ENCODE measurements around the gene TTC16.
"Not testable (repeated sequence)": the region's sequence is repeated elsewhere in the genome, so short reads cannot be mapped to it uniquely, and the experiment has no call there.

TTC16 gene

GRCh38 chr9:127746959-127747569 is 31.2 kb downstream of the TTC16 start:
- no peak for DNase-seq

- DNase-seq: no peak
Measured at GRCh38 chr9:127749090-127749787, 33.4 kb downstream of the TTC16 start.

- no peak for DNase-seq
Measured at GRCh38 chr9:127751269-127752054, 35.6 kb downstream of the TTC16 start.

- DNase-seq: no peak
Measured at GRCh38 chr9:127753148-127753547, 37.3 kb downstream of the TTC16 start.

- DNase-seq: no peak
Measured at GRCh38 chr9:127753622-127754021, 37.7 kb downstream of the TTC16 start.

GRCh38 chr9:127754099-127755060 is 38.5 kb downstream of the TTC16 start:
- no peak for DNase-seq

GRCh38 chr9:127755061-127756060 is 39.5 kb downstream of the TTC16 start:
- DNase-seq: no peak

GRCh38 chr9:127756233-127756632 is 40.4 kb downstream of the TTC16 start:
- no peak for DNase-seq

- not testable (repeated sequence) for DNase-seq
Measured at GRCh38 chr9:127756776-127757175, 40.9 kb downstream of the TTC16 start.

- DNase-seq: no peak
Measured at GRCh38 chr9:127758843-127759242, 43.0 kb downstream of the TTC16 start.

GRCh38 chr9:127761061-127761460 is 45.2 kb downstream of the TTC16 start:
- no peak for DNase-seq

- no peak for DNase-seq
Measured at GRCh38 chr9:127761491-127761956, 45.6 kb downstream of the TTC16 start.

GRCh38 chr9:127762111-127762676 is 46.3 kb downstream of the TTC16 start:
- DNase-seq: no peak

- no peak for DNase-seq
Measured at GRCh38 chr9:127763918-127764384, 48.1 kb downstream of the TTC16 start.

GRCh38 chr9:127765418-127765817 is 49.5 kb downstream of the TTC16 start:
- no peak for DNase-seq

- DNase-seq: no peak
Measured at GRCh38 chr9:127767410-127767809, 51.5 kb downstream of the TTC16 start.

- peak; percentile 74 for DNase-seq
Measured at GRCh38 chr9:127767909-127768331, 52.0 kb downstream of the TTC16 start.

- no peak for DNase-seq
Measured at GRCh38 chr9:127768698-127769097, 52.8 kb downstream of the TTC16 start.

GRCh38 chr9:127769101-127769500 is 53.2 kb downstream of the TTC16 start:
- DNase-seq: no peak

GRCh38 chr9:127769929-127770582 is 54.2 kb downstream of the TTC16 start:
- DNase-seq: no peak
